Smooth muscle cell (in vitro differentiated cells): ENCODE data around the gene RELT. TPM values are rescaled to one million over a fixed set of nuclear protein-coding genes. Genes with fewer than 3 reads are reported as not detected.

ENCODE experiments used
- DNase-seq: peaks from one replicate; lab custom pipeline; 2025; ENCODE audit not compliant: unreplicated experiment; lab: John Stamatoyannopoulos, UW
- H2AFZ ChIP-seq: fragments of 200-600 bp; sonication (generic); 2 replicates; pipeline ENCODE4 v1.6.0; 2016; ENCODE audit warnings: antibody characterized with exemption, low read depth, mild to moderate bottlenecking
- H3F3A ChIP-seq: fragments of 200-600 bp; sonication (generic); 2 replicates; pipeline ENCODE4 v1.6.0; 2017; ENCODE audit warnings: antibody characterized with exemption, low read depth
- H3K27ac ChIP-seq: fragments of 200-600 bp; sonication (generic); 2 replicates; pipeline ENCODE4 v1.5.1; 2016; ENCODE audit warnings: low read depth, mild to moderate bottlenecking
- H3K27me3 ChIP-seq: fragments of 200-600 bp; sonication (generic); 2 replicates; pipeline ENCODE4 v1.6.1; 2016; ENCODE audit warnings: low read depth, mild to moderate bottlenecking
- H3K36me3 ChIP-seq: fragments of 200-600 bp; sonication (generic); 2 replicates; pipeline ENCODE4 v1.5.1; 2016; ENCODE audit warnings: low read depth
- H3K4me1 ChIP-seq: fragments of 200-600 bp; sonication (generic); 2 replicates; pipeline ENCODE4 v1.5.1; 2016; ENCODE audit warnings: low read depth
- H3K4me2 ChIP-seq: fragments of 200-600 bp; sonication (generic); 2 replicates; pipeline ENCODE4 v1.6.0; 2016; ENCODE audit warnings: mild to moderate bottlenecking
- H3K4me3 ChIP-seq: fragments of 200-600 bp; sonication (generic); 2 replicates; pipeline ENCODE4 v1.5.1; 2016; ENCODE audit warnings: mild to moderate bottlenecking
- H3K79me2 ChIP-seq: fragments of 200-600 bp; sonication (generic); 2 replicates; pipeline ENCODE4 v1.6.0; 2016; ENCODE audit warnings: low read depth, mild to moderate bottlenecking
- H3K9ac ChIP-seq: fragments of 200-600 bp; sonication (generic); 2 replicates; pipeline ENCODE4 v1.6.0; 2016; ENCODE audit warnings: low read depth
- H3K9me3 ChIP-seq: fragments of 200-600 bp; sonication (generic); replicated peaks from 2 replicates; pipeline ENCODE4 v1.5.1; 2016; ENCODE audit warnings: low read depth
- H4K20me1 ChIP-seq: fragments of 200-600 bp; sonication (generic); 2 replicates; pipeline ENCODE4 v1.6.0; 2016; ENCODE audit warnings: low read depth
- WGBS: methylation state at CpG from one replicate; pipeline ENCODE4 v1.1.7; 2016; ENCODE audit warnings: low lambda C conversion rate; 5-methylcytosine and 5-hydroxymethylcytosine counted together
- polyA plus RNA-seq: library from polyadenylated mRNA; unstranded; fragments of >200 nt; fragmentation: Nextera tagmentation; extraction: Ambion mirVana; gene quantifications from 2 replicates; pipeline ENCODE4 v1.2.1, GENCODE V29; 2016
- total RNA-seq: library from RNA; depleted of rRNA; stranded (reverse); fragments of >200 nt; gene quantifications from 2 replicates; pipeline ENCODE4 v1.2.3, GENCODE V29; 2014
- TF ChIP-seq, protein P1 (sequence below): fragments of 200-600 bp; sonication (generic); IDR thresholded peaks from 2 replicates; pipeline ENCODE4 v1.5.1; 2017; ENCODE audit warnings: borderline replicate concordance, mild to moderate bottlenecking, antibody characterized with exemption; ENCODE audit not compliant: insufficient read depth, poor library complexity, severe bottlenecking

The RELT gene
- total and polyA plus RNA-seq, 2 experiments from 2014 or later, result 4.3 to 5.5 TPM

DNA sequence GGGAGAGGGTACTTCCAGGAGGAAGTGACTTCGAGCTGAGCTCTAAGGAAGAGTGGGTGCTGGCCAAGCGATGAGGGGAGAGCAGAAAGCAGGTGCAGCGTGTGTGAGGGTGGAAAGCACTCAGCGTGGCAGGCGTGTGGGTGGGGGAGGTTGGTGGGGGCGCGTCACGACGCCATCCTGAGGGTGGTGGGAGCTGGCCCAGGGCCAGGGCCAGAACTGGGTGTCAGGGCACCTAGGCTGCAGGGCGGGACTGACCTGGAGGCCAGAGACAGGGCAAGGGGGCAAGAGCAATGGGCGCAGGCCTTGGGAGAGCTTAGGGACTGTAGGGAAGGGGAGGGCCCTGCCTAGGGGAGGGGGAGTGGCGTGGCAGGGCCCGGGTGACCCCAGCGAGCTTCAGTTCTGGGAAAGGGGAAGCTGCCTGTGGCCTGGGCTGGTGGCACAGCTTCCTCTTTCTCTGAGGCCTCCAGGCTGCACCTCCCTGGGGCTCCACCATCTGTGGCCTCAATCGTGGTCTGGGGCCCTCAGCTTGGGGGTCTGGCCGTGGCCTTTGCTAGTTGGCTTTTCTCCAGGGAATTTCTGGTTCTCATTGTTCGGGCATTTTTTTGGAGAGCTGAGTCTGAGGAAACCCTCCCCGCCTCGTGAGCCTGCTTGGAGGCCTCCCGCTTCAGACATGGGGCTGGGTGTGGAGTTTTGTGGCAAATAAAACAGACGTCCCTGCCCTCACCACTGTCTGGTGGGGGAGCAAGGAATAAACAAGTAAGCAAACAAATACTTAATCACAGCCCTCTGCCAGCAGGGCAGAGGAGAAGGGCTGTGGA lies 8.9 kb downstream of the RELT start:
- Histone ChIP-seq H3K27ac (peak overlapping the region; percentile 44), H3K27me3 (no peaks in the 10 kb centered on the region), H2AFZ (no peak overlapping the region), H3F3A (no peaks in the 10 kb centered on the region), H3K36me3 (no peaks in the 10 kb centered on the region), H3K4me3 (no peak overlapping the region), H3K9me3 (no peaks in the 10 kb centered on the region), H3K4me1 (peaks cover 5% of the 10 kb centered on the region), H3K9ac (no peak overlapping the region), H4K20me1 (peaks cover 91% of the 10 kb centered on the region), H3K4me2 (peak overlapping the region; percentile 25), H3K79me2 (peaks cover 18% of the 10 kb centered on the region)
- TF ChIP-seq, protein P1, sequence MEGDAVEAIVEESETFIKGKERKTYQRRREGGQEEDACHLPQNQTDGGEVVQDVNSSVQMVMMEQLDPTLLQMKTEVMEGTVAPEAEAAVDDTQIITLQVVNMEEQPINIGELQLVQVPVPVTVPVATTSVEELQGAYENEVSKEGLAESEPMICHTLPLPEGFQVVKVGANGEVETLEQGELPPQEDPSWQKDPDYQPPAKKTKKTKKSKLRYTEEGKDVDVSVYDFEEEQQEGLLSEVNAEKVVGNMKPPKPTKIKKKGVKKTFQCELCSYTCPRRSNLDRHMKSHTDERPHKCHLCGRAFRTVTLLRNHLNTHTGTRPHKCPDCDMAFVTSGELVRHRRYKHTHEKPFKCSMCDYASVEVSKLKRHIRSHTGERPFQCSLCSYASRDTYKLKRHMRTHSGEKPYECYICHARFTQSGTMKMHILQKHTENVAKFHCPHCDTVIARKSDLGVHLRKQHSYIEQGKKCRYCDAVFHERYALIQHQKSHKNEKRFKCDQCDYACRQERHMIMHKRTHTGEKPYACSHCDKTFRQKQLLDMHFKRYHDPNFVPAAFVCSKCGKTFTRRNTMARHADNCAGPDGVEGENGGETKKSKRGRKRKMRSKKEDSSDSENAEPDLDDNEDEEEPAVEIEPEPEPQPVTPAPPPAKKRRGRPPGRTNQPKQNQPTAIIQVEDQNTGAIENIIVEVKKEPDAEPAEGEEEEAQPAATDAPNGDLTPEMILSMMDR, result no peak
- DNase-seq, result no peak
- 65% methylated on average over 20 of the region's 21 CpGs for WGBS

DNA sequence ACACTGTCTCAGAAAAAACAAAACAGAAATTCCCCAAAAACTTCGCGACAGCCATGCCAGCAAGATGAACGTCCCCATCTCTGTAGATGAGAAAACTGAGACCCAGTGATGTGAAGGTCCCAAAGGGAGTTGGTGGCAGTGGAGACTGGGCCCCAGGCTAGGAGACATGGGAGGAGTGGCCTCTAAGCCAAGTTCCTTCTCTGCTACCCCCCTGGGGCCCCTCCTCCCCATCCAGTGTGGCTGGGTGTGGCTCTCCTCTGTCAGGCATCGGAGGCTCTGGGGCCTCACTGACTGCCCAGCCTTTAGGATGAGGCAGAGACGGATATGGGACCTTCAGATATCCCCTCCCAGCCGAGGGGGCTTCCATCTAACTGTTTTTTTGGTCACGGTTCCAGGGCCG lies 9.8 kb downstream of the RELT start:
- TF ChIP-seq, protein P1, result no peak
- peaks cover 17% of the 10 kb centered on the region for H3K79me2 ChIP-seq
- no peaks in the 10 kb centered on the region for H3K36me3 ChIP-seq
- peak overlapping the region; percentile 25 for H3K4me2 ChIP-seq
- H3K9ac ChIP-seq, result no peak overlapping the region
- H3K27ac ChIP-seq, result peak overlapping the region; percentile 44
- H4K20me1 ChIP-seq, result peaks cover 91% of the 10 kb centered on the region
- WGBS, result 83% methylated on average over 8 of the region's 8 CpGs
- no peak for DNase-seq
- H3F3A ChIP-seq, result no peaks in the 10 kb centered on the region
- no peak overlapping the region for H3K4me3 ChIP-seq
- H3K4me1 ChIP-seq, result peaks cover 5% of the 10 kb centered on the region
- no peaks in the 10 kb centered on the region for H3K27me3 ChIP-seq
- H2AFZ ChIP-seq, result no peak overlapping the region
- no peaks in the 10 kb centered on the region for H3K9me3 ChIP-seq

DNA sequence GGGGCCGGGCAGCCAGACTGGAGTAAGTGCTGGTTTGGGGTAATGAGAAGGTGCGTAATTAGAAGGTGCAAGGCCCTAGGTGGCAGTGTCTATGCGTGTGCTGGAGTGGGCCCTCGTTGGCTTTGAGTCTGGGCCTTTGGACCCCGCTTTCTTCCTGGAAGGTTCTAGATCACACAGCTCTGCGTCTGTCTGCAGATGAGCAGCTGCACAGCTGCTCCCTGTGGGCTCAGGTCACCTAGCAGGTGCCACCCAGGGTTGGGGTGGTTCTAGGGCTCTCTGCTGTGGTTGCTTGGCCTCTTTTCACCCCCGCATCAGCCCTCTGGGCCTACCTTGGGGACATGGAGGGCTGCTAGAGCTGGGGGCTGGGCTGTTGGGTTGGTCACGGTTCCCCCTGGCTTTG lies 10.3 kb downstream of the RELT start:
- H3K27ac ChIP-seq, result no peak overlapping the region
- H4K20me1 ChIP-seq, result peaks cover 87% of the 10 kb centered on the region
- no peaks in the 10 kb centered on the region for H3K36me3 ChIP-seq
- peak overlapping the region; percentile 25 for H3K4me2 ChIP-seq
- H3K79me2 ChIP-seq, result peaks cover 17% of the 10 kb centered on the region
- no peaks in the 10 kb centered on the region for H3K27me3 ChIP-seq
- no peaks in the 10 kb centered on the region for H3K9me3 ChIP-seq
- H2AFZ ChIP-seq, result no peak overlapping the region
- H3K4me3 ChIP-seq, result no peak overlapping the region
- H3K9ac ChIP-seq, result no peak overlapping the region
- no peaks in the 10 kb centered on the region for H3F3A ChIP-seq
- WGBS, result 90% methylated on average over 8 of the region's 8 CpGs
- H3K4me1 ChIP-seq, result peaks cover 5% of the 10 kb centered on the region
- DNase-seq, result no peak
- TF ChIP-seq, protein P1, result no peak
